Left hindlimb (tissue), 1 donor: ENCODE measurements around the gene LMF1.

Experiments used
- DNase-seq: peaks from one replicate; pipeline ENCODE4 v3.0.0-alpha.2; 2018

The LMF1 gene

GRCh38 chr16:984121-984694 is 13.4 kb upstream of the LMF1 start:
- peak; percentile 77 for DNase-seq

DNA sequence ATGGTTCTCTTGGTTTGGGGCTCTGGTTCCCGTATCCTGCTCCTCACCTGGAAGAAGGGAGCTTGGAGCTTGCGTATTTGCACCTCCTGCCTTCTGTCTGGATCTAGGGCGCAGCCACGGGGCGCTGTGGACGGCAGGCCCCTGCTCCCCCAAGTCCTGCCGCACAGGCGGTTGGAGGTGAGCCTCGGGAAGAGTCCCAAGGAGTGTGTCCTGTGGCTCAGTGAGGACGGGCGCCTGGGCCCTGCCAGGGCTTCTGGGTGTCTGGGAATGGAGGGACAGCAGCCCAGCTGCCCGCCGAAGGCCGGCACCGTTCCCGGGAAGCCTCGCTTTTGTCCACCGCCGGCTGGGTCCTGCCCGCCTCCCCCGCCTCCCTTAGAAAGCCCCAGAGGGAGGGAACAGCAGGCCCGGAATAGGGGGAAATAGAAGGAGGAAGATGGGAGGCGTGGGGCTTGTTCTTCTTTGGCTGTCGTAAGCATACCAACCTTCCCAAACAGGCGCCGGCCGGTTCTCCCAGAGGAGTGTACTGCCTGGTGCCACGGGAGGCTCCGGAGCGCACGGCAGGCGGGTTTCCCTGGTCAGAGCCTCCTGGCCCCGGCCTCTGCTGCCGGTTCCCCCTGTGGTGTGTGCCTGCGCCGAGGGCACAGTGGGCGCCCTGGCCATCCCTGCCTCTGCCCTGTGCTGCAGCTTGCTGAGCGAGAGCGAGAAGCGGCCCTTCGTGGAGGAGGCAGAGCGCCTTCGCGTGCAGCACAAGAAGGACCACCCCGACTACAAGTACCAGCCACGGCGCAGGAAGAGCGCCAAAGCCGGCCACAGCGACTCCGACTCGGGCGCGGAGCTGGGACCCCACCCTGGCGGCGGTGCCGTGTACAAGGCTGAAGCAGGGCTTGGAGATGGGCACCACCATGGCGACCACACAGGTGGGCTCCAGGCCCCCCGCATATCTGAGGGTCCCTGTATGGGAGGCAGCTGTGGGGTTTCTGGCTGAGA is 12.6 kb upstream of the LMF1 start:
- no peak for DNase-seq

GRCh38 chr16:982145-983043 is 11.6 kb upstream of the LMF1 start:
- no peak for DNase-seq

- DNase-seq = no peak
Observed at GRCh38 chr16:981695-982144, 10.9 kb upstream of the LMF1 start, which contains the start of gene SOX8. TSS of gene SOX8 (plus strand) at chr16:981770. CDS start at chr16:981923, 153 bp downstream.

DNA sequence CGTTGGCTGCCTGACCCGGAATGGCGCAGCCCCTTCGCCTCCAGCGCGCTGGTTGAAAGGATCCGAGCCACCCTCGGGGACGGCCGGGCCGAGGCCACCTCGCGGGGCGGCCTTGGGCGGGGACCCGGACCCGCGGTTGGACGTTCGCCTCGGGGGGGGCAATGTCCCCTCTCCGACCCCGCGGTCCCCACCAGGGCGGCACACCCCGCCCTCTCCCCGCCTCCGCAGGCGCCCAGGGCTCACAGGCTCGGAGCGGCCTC is 9.7 kb upstream of the LMF1 start:
- DNase-seq = no peak

DNA sequence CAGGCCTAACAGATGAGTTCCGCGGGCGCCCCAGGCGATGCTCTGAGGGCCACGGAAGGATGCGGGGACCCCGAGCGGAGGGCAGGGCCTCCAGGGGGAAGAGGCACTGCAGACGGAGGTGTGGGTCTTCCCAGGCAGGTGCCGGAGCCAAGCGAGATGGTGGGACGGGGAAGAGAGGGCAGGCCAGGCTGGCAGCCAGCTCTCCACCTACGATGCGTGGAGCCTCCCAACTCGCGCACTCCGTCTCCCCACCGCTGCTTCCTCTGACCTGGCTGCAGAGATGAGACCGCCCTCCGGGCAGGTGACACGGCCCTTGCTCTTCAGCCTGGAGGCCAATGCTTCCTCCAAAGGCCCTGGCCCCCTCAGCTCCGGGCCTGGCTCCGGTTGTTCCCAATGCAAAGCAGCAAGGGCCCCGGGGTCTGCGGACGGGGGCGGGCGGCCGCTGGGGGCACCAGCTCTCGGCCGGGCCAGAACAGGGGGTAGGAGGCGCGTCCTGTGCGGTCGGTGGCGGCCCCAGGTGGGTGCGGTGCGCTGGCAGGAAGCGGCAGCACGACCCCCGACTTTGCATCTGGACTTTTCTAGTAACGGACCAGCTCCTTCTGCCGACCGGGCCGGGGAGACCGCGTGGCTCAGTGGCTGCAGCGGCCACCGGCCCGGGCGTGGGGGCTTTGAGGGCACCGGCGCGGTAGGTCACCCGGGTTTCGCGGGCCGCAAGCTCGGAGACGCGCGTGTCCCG is 9.2 kb upstream of the LMF1 start:
- no peak for DNase-seq

DNA sequence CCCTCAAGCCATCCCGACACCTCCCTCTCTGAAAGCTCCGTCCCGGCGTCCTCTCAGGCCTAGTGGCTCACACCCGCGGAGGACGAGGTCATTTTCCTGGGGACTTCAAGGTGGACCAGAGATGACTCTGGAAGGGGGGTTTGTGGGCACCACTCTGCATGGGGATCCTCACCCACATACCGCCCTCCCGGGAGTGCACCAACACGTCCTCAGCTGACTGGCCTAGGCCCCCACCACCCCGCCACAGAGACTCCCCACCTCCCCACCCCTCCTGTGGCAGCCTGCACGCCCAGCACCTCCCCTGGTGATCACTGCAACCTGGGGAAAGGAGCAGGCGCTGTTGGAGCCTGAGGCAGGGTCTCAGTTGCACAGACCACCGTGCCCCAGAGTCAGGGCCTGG is 8.4 kb upstream of the LMF1 start:
- no peak for DNase-seq

DNA sequence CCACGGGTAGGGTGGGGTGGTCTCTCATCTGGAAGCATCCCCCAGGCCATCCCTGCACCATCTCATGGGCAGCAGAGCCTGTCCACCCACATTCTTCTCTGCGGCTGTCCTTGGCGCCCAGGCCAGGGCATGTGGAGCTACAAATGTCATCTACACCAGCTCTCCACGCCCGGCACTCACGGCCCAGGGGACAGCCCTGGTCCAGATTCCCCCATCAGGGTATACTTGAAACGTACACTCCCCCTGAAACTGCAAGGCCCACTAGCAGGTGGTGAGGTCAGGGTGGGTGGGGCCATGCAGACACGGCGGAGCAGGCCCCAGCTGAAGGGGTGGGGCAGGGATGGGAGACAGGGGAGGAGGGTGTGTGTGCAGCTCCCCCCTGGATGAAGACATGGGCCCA is 7.6 kb upstream of the LMF1 start:
- DNase-seq = no peak

GRCh38 chr16:977896-978295 is 7.1 kb upstream of the LMF1 start:
- no peak for DNase-seq

GRCh38 chr16:977081-977701 is 6.4 kb upstream of the LMF1 start:
- peak; percentile 85 for DNase-seq

- peak; percentile 67 for DNase-seq
Observed at GRCh38 chr16:976389-976931, 5.7 kb upstream of the LMF1 start.

DNA sequence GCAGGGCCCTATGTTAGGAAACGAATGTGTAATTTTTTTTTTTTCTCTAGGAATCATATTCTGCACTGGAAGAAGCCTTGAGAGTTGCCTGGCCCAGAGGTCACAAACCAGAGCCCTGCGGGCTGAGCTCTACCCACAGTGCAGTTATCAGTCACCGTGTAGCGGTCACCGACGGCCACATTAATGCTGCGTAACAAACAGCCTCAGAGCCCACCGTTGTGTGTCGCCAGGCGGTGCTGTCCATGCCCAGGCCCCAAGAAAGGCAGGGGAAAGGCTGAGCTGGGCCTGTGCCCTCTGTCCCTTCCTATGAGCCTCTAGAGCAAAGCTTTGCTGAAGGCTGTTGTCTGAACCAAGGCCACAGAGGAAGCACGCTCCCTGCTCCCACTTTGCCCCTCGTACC is 4.5 kb upstream of the LMF1 start:
- no peak for DNase-seq

GRCh38 chr16:974611-975261 is 4.0 kb upstream of the LMF1 start:
- DNase-seq = peak; percentile 82

DNA sequence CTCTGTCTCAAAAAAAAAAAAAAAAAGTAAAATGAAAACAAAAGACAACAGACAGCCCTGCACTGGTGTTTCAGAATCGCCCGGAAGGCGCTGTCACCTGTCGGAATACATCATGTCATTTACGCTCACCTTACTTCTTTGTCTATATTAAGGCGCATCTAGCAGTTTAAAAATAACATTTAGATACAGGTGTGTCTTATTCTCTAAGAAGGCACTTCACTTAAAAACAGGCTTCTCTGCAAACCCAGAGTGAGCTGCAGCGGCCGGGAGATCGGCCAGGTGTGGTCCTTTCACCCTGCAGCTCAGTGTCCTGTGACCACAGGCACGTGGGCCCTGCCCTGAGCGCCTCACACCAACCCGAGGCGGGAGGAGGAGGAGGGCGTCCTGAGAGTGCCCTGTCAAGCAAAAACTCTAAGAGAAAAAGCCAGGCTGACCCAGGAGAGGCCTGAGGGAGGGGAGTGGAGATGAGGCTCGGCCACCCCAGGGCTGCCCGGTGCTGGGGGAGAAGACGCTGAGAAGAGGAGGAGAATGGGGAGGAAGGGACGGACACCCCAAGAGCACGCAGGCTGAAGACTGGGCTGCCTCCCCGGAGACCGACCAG is 3.3 kb upstream of the LMF1 start:
- DNase-seq = no peak

DNA sequence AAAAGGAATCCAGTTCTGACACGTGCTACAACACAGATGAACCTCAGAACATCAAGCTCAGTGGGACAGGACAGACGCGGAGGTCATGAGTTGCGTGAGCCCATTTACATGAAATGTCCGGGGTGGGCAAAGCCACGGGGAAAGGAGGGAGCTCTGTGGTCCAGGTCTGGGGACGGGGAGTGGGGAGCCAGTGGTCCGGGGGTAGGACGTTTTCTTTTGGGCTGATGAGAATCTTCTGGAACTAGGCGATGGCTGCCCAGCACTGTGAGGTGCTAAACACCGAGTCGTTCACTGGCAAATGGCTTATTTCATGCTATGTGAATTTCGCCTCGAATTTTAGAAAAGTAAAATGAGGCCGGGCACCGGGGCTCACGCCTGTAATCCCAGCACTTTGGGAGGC is 2.6 kb upstream of the LMF1 start:
- peak; percentile 21 for DNase-seq

- peak; percentile 67 for DNase-seq
Observed at GRCh38 chr16:972316-973002, 1.7 kb upstream of the LMF1 start.

DNA sequence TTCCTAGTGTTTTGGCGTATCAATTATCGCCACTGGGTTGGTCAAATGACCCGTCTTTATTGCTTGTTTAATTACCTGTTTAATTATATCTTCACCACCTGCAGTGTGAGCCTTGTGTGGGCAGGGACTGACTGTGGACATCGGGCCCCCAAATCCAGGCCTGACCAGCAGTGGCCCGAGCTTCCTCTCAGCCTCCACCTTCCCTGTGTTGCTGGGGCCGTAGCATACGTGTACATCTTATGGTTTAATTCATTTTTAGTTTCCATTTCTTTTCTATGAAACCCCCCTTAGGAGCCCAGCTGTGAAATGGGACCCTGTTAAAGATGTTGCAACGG is 1.2 kb upstream of the LMF1 start:
- no peak for DNase-seq

- DNase-seq = no peak
Observed at GRCh38 chr16:971582-971905, 760 bp upstream of the LMF1 start.

- no peak for DNase-seq
Observed at GRCh38 chr16:970386-970765, 408 bp downstream of the LMF1 start.

GRCh38 chr16:969508-970385 is 1.0 kb downstream of the LMF1 start:
- DNase-seq = peak; percentile 67
